ENCODE results near the gene PATE1. TPM values are rescaled to one million over a fixed set of nuclear protein-coding genes. Genes with fewer than 3 reads are reported as not detected.

Gene PATE1
- total RNA-seq, 2 experiments from 2014 or later: not detected

DNA sequence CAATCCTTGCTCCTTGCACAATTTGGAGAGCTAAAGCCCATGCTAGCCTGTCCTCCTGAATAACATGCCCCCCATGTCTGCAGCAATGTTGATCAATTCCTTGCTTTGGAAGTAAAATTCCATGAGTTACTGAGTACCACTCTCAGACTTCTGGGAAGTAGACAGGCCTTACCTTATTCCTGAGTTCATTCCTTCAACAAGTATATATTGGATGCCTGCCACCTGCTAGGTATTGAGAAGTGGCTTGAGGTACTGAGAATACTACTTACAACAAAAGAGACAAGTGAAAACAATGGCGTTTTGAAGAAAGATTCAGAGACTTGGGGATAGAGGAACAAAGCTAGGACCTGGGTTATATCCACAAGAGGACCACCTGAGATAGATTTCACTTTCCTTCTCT lies 20.2 kb downstream of the PATE1 start:
- CTCF ChIA-PET: no interaction called here

DNA sequence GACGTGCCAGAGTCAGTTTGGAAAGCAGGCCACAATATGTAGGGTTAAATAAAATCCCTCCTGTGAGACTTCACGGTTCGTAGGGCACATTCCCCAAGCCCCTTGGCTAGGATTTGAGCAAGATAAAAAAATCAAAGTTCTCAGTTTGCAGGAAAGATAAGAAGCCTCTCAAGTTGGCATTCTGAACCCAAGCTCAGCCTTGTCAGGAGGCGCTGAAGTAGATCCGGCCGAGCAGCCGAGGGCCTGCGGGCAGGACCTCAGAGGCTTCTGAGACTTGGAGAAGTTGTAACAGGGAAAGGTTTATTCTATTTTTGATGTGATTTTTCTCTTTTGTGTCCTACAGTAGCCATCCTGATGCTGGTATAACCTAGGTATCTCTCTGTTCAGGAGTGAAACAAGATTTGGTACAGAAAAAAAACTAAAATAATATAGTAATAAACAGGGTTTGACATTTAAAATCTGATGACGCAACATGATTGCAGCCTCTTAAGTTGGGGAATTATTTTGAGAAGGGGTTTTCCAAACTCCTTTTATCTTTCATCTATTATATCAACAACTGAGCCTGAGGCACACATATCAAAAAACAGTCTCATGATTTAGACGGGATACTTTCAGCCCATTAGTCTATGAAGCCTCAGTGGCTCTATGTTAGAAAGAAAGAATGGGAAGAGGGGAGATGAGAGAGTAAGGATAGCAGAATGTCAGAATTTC lies 22.4 kb downstream of the PATE1 start:
- intact Hi-C loops (cut with DNase I, micrococcal nuclease): no loop called here
- Histone ChIP-seq H3K36me3 (ENCODE audit: insufficient read depth, low read length) (no peaks in the 10 kb centered on the region), H3K4me3 (ENCODE audit: low read length) (no peak overlapping the region), H3K27me3 (ENCODE audit: control insufficient read depth in 1 of 2, insufficient read depth in 2 of 2, low read length in 2 of 2) (peaks cover 8 to 10% of the 10 kb centered on the region in 2 experiments), H3K9me3 (ENCODE audit: control insufficient read depth in 1 of 2, insufficient read depth in 1 of 2, low read length in 2 of 2) (peaks cover 0 to 4% of the 10 kb centered on the region in 2 experiments), H3K4me1 (ENCODE audit: insufficient read depth, low read length) (no peaks in the 10 kb centered on the region), H3K27ac (ENCODE audit: low read depth in 1 of 2, low read length in 2 of 2) (no peak overlapping the region)
- H3K27me3 Mint-ChIP-seq: peaks cover 45% of the 10 kb centered on the region
- DNase-seq (no peak), ATAC-seq (ENCODE audit: poor library complexity) (no peak)
- ChIA-PET CTCF (no interaction called here), POLR2A (no interaction called here)
- TF ChIP-seq, protein P1, sequence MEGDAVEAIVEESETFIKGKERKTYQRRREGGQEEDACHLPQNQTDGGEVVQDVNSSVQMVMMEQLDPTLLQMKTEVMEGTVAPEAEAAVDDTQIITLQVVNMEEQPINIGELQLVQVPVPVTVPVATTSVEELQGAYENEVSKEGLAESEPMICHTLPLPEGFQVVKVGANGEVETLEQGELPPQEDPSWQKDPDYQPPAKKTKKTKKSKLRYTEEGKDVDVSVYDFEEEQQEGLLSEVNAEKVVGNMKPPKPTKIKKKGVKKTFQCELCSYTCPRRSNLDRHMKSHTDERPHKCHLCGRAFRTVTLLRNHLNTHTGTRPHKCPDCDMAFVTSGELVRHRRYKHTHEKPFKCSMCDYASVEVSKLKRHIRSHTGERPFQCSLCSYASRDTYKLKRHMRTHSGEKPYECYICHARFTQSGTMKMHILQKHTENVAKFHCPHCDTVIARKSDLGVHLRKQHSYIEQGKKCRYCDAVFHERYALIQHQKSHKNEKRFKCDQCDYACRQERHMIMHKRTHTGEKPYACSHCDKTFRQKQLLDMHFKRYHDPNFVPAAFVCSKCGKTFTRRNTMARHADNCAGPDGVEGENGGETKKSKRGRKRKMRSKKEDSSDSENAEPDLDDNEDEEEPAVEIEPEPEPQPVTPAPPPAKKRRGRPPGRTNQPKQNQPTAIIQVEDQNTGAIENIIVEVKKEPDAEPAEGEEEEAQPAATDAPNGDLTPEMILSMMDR (IDR thresholded peaks at IDR 0.05): no peak
- H3K36me3 Mint-ChIP-seq (ENCODE audit: low read depth): no peaks in the 10 kb centered on the region
- H3K4me3 Mint-ChIP-seq: no peak overlapping the region
- H3K9me3 Mint-ChIP-seq: no peaks in the 10 kb centered on the region
- H3K27ac Mint-ChIP-seq: no peak overlapping the region
- no peaks in the 10 kb centered on the region for H3K4me1 Mint-ChIP-seq (ENCODE audit: low read depth)

More for the DNA sequence above, 20.2 kb downstream of the PATE1 start:
- Mint-ChIP-seq H3K27ac (no peak overlapping the region), H3K27me3 (peaks cover 36% of the 10 kb centered on the region), H3K9me3 (peaks cover 1% of the 10 kb centered on the region), H3K4me1 (ENCODE audit: low read depth) (no peaks in the 10 kb centered on the region), H3K36me3 (ENCODE audit: low read depth) (no peaks in the 10 kb centered on the region), H3K4me3 (no peak overlapping the region)
- Histone ChIP-seq H3K36me3 (ENCODE audit: insufficient read depth, low read length) (no peaks in the 10 kb centered on the region), H3K4me3 (ENCODE audit: low read length) (no peak overlapping the region), H3K9me3 (ENCODE audit: control insufficient read depth in 1 of 2, insufficient read depth in 1 of 2, low read length in 2 of 2) (peaks cover 0 to 4% of the 10 kb centered on the region in 2 experiments), H3K27ac (ENCODE audit: low read depth in 1 of 2, low read length in 2 of 2) (no peak overlapping the region), H3K4me1 (ENCODE audit: insufficient read depth, low read length) (no peaks in the 10 kb centered on the region), H3K27me3 (ENCODE audit: control insufficient read depth in 1 of 2, insufficient read depth in 2 of 2, low read length in 2 of 2) (peaks cover 8 to 10% of the 10 kb centered on the region in 2 experiments)
- intact Hi-C loops (cut with DNase I, micrococcal nuclease): no loop called here
- TF ChIP-seq, protein P1 (IDR thresholded peaks at IDR 0.05): no peak
- ATAC-seq (ENCODE audit: poor library complexity) (no peak), DNase-seq (no peak)
- POLR2A ChIA-PET: no interaction called here

DNA sequence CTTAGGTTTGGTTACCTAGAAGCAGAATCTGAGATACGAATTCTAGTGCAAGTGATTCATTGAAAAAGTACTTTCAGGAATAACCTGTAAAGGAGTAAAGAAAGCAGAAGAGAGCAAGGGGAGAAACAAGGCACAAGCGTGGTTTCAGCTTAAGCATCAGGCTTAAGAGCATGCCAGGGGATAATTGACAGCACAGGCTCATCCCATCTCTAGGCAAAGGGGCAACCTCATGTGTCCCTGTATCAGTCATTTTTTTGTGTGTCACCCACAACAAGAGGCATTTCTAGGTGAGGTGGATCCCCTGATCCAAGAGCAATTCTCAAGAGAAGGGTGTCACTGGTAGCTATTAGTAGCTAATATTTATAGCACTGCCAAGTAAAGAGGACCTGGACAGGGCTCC lies 24.5 kb downstream of the PATE1 start:
- ChIA-PET CTCF (no interaction called here), POLR2A (no interaction called here)
- ATAC-seq (ENCODE audit: poor library complexity) (no peak), DNase-seq (no peak)
- Histone ChIP-seq H3K4me3 (ENCODE audit: low read length) (no peak overlapping the region), H3K36me3 (ENCODE audit: insufficient read depth, low read length) (no peaks in the 10 kb centered on the region), H3K4me1 (ENCODE audit: insufficient read depth, low read length) (no peaks in the 10 kb centered on the region), H3K27ac (ENCODE audit: low read depth in 1 of 2, low read length in 2 of 2) (no peak overlapping the region), H3K9me3 (ENCODE audit: control insufficient read depth in 1 of 2, insufficient read depth in 1 of 2, low read length in 2 of 2) (peaks cover 0 to 4% of the 10 kb centered on the region in 2 experiments), H3K27me3 (ENCODE audit: control insufficient read depth in 1 of 2, insufficient read depth in 2 of 2, low read length in 2 of 2) (peaks cover 2 to 10% of the 10 kb centered on the region in 2 experiments)
- peaks cover 26% of the 10 kb centered on the region for H3K27me3 Mint-ChIP-seq
- no peak overlapping the region for H3K27ac Mint-ChIP-seq
- H3K9me3 Mint-ChIP-seq: no peaks in the 10 kb centered on the region
- intact Hi-C loops (cut with DNase I, micrococcal nuclease): no loop called here
- H3K4me3 Mint-ChIP-seq: no peak overlapping the region
- H3K36me3 Mint-ChIP-seq (ENCODE audit: low read depth): no peaks in the 10 kb centered on the region
- TF ChIP-seq, protein P1 (IDR thresholded peaks at IDR 0.05): no peak
- no peaks in the 10 kb centered on the region for H3K4me1 Mint-ChIP-seq (ENCODE audit: low read depth)

All from CD4-positive, alpha-beta T cell (primary cell).